ENCODE results near the gene PLB1. TPM values are rescaled to one million over a fixed set of nuclear protein-coding genes. Genes with fewer than 3 reads are reported as not detected.

PLB1 gene
- total RNA-seq, 1 donor from 2014 or later, result 2.5 TPM

DNA sequence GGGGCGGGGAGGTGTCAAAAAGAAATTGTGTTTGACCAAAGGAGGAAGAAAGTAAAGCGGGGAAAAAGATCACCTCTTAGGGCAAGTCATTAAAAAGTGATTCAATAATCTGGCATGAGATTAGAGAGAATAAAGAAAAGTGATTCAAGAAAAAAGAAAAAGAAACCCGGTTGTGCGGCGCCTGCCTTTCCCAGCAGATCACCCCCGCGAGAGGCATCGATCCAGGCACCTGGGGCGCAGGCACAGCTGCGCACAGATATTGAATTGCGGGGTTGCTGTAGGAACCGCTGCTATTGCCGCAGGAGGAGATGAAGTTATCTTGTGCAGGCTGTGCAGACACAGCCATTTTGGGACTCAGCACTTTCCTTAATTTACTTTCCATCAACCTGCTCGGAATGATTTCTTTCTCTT is 71.2 kb downstream of the PLB1 start:
- TF ChIP-seq, protein P1, sequence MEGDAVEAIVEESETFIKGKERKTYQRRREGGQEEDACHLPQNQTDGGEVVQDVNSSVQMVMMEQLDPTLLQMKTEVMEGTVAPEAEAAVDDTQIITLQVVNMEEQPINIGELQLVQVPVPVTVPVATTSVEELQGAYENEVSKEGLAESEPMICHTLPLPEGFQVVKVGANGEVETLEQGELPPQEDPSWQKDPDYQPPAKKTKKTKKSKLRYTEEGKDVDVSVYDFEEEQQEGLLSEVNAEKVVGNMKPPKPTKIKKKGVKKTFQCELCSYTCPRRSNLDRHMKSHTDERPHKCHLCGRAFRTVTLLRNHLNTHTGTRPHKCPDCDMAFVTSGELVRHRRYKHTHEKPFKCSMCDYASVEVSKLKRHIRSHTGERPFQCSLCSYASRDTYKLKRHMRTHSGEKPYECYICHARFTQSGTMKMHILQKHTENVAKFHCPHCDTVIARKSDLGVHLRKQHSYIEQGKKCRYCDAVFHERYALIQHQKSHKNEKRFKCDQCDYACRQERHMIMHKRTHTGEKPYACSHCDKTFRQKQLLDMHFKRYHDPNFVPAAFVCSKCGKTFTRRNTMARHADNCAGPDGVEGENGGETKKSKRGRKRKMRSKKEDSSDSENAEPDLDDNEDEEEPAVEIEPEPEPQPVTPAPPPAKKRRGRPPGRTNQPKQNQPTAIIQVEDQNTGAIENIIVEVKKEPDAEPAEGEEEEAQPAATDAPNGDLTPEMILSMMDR (IDR thresholded peaks at IDR 0.05), result peak in 1 of 3 experiments; percentile 14
- no peak for TF ChIP-seq POLR2A (IDR thresholded peaks at IDR 0.05)
- Histone ChIP-seq H3K4me1 (peaks cover 19% of the 10 kb centered on the region), H3K36me3 (no peaks in the 10 kb centered on the region), H3K4me3 (peak overlapping the region; percentile 57 to 59), H3K27me3 (no peaks in the 10 kb centered on the region), H3K27ac (peak overlapping the region; percentile 79), H3K9me3 (no peaks in the 10 kb centered on the region)
- intact Hi-C loops (cut with DNase I), result loop anchor here (5.0 kb wide), 1 partner anchor 185 kb away; the partner anchor contains the start of gene PPP1CB
- DNase-seq (ENCODE audit: extremely low spot score in 2 of 2), result no peak

DNA sequence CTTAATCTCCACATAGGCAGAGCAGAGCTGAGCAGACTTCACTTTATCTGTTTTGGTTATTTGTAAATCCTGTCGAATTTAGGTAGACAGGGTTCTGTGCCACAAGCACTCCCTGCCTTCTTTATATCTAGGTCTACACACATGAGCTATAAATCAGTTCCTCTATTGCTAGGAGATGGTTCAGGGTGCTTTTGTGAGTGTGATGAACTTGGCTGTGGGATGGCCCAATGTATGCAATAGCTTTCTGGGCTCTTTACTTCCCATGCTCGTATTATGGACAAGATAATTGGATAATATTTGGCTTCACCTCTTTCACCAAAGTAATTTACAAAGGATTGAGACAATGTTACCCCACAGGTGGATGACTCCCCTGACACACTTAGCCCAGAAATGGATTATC is 72.2 kb downstream of the PLB1 start:
- no peak for DNase-seq (ENCODE audit: extremely low spot score in 2 of 2)
- Histone ChIP-seq H3K27ac (no peak overlapping the region), H3K9me3 (no peaks in the 10 kb centered on the region), H3K4me3 (no peak overlapping the region), H3K27me3 (no peaks in the 10 kb centered on the region), H3K4me1 (peaks cover 19% of the 10 kb centered on the region), H3K36me3 (no peaks in the 10 kb centered on the region)
- TF ChIP-seq POLR2A (IDR thresholded peaks at IDR 0.05) (no peak), POLR2AphosphoS5 (IDR thresholded peaks at IDR 0.05; ENCODE audit: insufficient read depth in 1 of 2, low read depth in 1 of 2) (no peak)
- TF ChIP-seq, protein P1 (IDR thresholded peaks at IDR 0.05), result no peak
- intact Hi-C loops (cut with DNase I), result loop anchor here (5.0 kb wide), 1 partner anchor 184 kb away; the partner anchor contains the start of gene PPP1CB

DNA sequence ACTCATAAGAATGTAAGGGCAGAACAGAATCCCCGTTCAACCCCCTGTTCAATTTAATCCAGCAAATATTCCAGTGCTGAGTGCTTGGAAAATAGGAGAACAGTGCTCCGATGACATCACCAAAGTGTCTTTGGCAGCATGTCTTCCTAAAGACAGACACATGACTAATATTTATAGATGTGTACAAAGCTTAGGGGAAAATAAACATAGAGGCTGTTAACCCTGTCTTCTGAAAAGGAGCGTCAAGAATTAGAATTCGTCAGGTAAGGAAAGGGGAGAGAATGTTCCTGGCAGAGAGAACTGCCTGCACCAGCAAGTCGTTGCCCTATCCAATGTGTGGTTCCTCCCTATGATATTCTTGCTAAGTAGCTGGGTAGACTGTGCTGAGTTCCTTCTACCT is 72.7 kb downstream of the PLB1 start:
- TF ChIP-seq POLR2A (IDR thresholded peaks at IDR 0.05) (no peak), POLR2AphosphoS5 (IDR thresholded peaks at IDR 0.05; ENCODE audit: insufficient read depth in 1 of 2, low read depth in 1 of 2) (peak in 1 of 2 donors; percentile 75)
- Histone ChIP-seq H3K27ac (no peak overlapping the region), H3K4me3 (no peak overlapping the region), H3K4me1 (peaks cover 19% of the 10 kb centered on the region), H3K36me3 (no peaks in the 10 kb centered on the region), H3K9me3 (no peaks in the 10 kb centered on the region), H3K27me3 (no peaks in the 10 kb centered on the region)
- no peak for DNase-seq (ENCODE audit: extremely low spot score in 2 of 2)
- intact Hi-C loops (cut with DNase I), result loop anchor here (5.0 kb wide), 1 partner anchor 184 kb away; the partner anchor contains the start of gene PPP1CB

DNA sequence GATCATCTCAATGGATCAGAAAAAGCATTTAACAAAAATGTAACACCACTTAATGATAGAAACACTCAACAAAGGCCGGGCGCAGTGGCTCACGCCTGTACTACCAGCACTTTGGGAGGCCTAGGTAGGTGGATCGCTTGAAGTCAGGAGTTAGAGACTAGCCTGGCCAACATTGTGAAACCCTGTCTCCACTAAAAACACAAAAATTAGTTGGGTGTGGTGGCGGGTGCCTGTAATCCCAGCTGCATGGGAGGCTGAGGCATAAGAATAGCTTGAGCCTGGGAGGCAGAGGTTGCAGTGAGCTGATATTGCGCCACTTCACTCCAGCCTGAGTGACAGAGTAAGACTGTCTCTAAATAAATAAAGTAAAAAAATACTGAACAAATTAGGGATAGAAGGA is 74.6 kb downstream of the PLB1 start:
- H3K27me3 ChIP-seq, result no peaks in the 10 kb centered on the region
- peaks cover 19% of the 10 kb centered on the region for H3K4me1 ChIP-seq
- H3K9me3 ChIP-seq, result no peaks in the 10 kb centered on the region
- no peak overlapping the region for H3K4me3 ChIP-seq
- no peak for TF ChIP-seq POLR2A (IDR thresholded peaks at IDR 0.05)
- TF ChIP-seq, protein P1 (IDR thresholded peaks at IDR 0.05), result no peak
- no peak for TF ChIP-seq POLR2AphosphoS5 (IDR thresholded peaks at IDR 0.05; ENCODE audit: insufficient read depth in 1 of 2, low read depth in 1 of 2)
- no peak for DNase-seq (ENCODE audit: extremely low spot score in 2 of 2)
- no peaks in the 10 kb centered on the region for H3K36me3 ChIP-seq
- H3K27ac ChIP-seq, result no peak overlapping the region
- intact Hi-C loops (cut with DNase I), result no loop called here

DNA sequence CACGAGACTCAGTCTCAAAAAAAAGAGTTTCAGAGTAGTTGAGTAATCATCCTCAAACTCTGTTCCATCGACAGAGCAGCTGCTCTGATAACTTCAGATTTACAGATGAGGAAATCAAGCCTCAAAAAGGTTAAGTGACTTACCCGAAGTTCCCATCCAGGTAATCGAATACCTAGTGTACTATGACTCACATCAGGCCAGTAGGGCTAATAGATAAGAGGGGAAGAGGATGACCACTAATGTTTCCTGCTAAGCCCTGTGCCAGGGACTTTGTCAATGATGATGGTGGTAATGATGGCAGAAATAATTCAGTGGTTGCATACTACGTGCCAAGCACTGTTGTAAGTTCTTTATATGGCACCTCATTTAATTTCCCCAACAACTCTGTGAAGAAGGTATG is 80.9 kb downstream of the PLB1 start:
- no peak overlapping the region for H3K27ac ChIP-seq
- H3K36me3 ChIP-seq, result no peaks in the 10 kb centered on the region
- H3K4me3 ChIP-seq, result no peak overlapping the region
- no peak for TF ChIP-seq POLR2A (IDR thresholded peaks at IDR 0.05)
- TF ChIP-seq, protein P1 (IDR thresholded peaks at IDR 0.05), result no peak
- TF ChIP-seq POLR2AphosphoS5 (IDR thresholded peaks at IDR 0.05; ENCODE audit: insufficient read depth in 1 of 2, low read depth in 1 of 2), result no peak
- no peaks in the 10 kb centered on the region for H3K4me1 ChIP-seq
- DNase-seq (ENCODE audit: extremely low spot score in 2 of 2), result no peak
- no peaks in the 10 kb centered on the region for H3K9me3 ChIP-seq
- intact Hi-C loops (cut with DNase I), result no loop called here
- no peaks in the 10 kb centered on the region for H3K27me3 ChIP-seq
